Osteoblast (primary cell): Measurements from ENCODE around the gene ZP3. TPM values are rescaled to one million over a fixed set of nuclear protein-coding genes. Genes with fewer than 3 reads are reported as not detected.
"Not testable (repeated sequence)": the region's sequence is repeated elsewhere in the genome, so short reads cannot be mapped to it uniquely, and the experiment has no call there.

ENCODE experiments used
- DNase-seq: peaks from one replicate; pipeline ENCODE4 v3.0.0; 2011; ENCODE audit warnings: low spot score, mixed read lengths; ENCODE audit not compliant: insufficient read length; ENCODE audit errors: missing footprints
- H2AFZ ChIP-seq: 2 replicates; pipeline ENCODE4 v1.6.0; 2011; ENCODE audit warnings: mild to moderate bottlenecking, low read length
- H3K27ac ChIP-seq: 2 replicates; pipeline ENCODE4 v1.5.1; 2011; ENCODE audit warnings: mild to moderate bottlenecking, low read depth, low read length, moderate library complexity
- H3K27me3 ChIP-seq: 2 replicates; pipeline ENCODE4 v1.6.0; 2012; ENCODE audit warnings: mild to moderate bottlenecking, control low read depth, inconsistent platforms, low read length, moderate library complexity; ENCODE audit not compliant: insufficient read depth
- H3K36me3 ChIP-seq: 2 replicates; pipeline ENCODE4 v1.5.1; 2011; ENCODE audit warnings: mild to moderate bottlenecking, low read length, control low read depth, moderate library complexity; ENCODE audit not compliant: insufficient read depth
- H3K4me1 ChIP-seq: 2 replicates; pipeline ENCODE4 v1.5.1; 2011; ENCODE audit warnings: mild to moderate bottlenecking, low read length, control low read depth, moderate library complexity; ENCODE audit not compliant: insufficient read depth
- H3K4me2 ChIP-seq: 2 replicates; pipeline ENCODE4 v1.6.0; 2011; ENCODE audit warnings: mild to moderate bottlenecking, low read length; ENCODE audit not compliant: insufficient read depth
- H3K4me3 ChIP-seq: fragments of 200-600 bp; sonication (generic); 3 replicates; pipeline ENCODE4 v1.5.1; 2012; ENCODE audit warnings: mild to moderate bottlenecking, low read length, inconsistent platforms; ENCODE audit not compliant: insufficient read depth
- H3K79me2 ChIP-seq: 2 replicates; pipeline ENCODE4 v1.6.0; 2012; ENCODE audit warnings: mild to moderate bottlenecking, low read length, control low read depth, inconsistent platforms; ENCODE audit not compliant: insufficient read depth
- H3K9me3 ChIP-seq: 2 replicates; pipeline ENCODE4 v1.5.1; 2011; ENCODE audit warnings: low read depth, low read length, control low read depth
- H4K20me1 ChIP-seq: 2 replicates; pipeline ENCODE4 v1.6.0; 2012; ENCODE audit warnings: mild to moderate bottlenecking, low read length, control low read depth; ENCODE audit not compliant: insufficient read depth
- CTCF ChIP-seq: IDR thresholded peaks from 2 replicates; pipeline ENCODE4 v1.5.1; 2011; ENCODE audit warnings: mild to moderate bottlenecking, low read depth, low read length, moderate library complexity; ENCODE audit errors: extremely low read depth
- total RNA-seq: library from RNA; depleted of rRNA; stranded (reverse); fragments of >200 nt; gene quantifications from 2 replicates; pipeline ENCODE4 v1.2.3, GENCODE V29; 2012

The ZP3 gene
- total RNA-seq, 1 donor: 6.2 TPM

- H3K36me3 ChIP-seq: no peaks in the 10 kb centered on the region
- TF ChIP-seq CTCF: no peak
- peaks cover 11% of the 10 kb centered on the region for H3K4me1 ChIP-seq
- H3K4me2 ChIP-seq: no peak overlapping the region
- no peaks in the 10 kb centered on the region for H3K9me3 ChIP-seq
- H2AFZ ChIP-seq: peak overlapping the region; percentile 49
- no peak overlapping the region for H3K27ac ChIP-seq
- H3K27me3 ChIP-seq: no peaks in the 10 kb centered on the region
- peak; percentile 55 for DNase-seq
- H3K79me2 ChIP-seq: no peaks in the 10 kb centered on the region
- H3K4me3 ChIP-seq: no peak overlapping the region
- no peaks in the 10 kb centered on the region for H4K20me1 ChIP-seq
Observed at GRCh38 chr7:76395965-76396726, 28.6 kb upstream of the ZP3 start.

GRCh38 chr7:76396864-76397263 is 27.9 kb upstream of the ZP3 start:
- no peak for TF ChIP-seq CTCF
- Histone ChIP-seq H3K27me3 (no peaks in the 10 kb centered on the region), H3K4me2 (peak overlapping the region; percentile 83), H3K36me3 (no peaks in the 10 kb centered on the region), H3K9me3 (no peaks in the 10 kb centered on the region), H3K79me2 (no peaks in the 10 kb centered on the region), H4K20me1 (no peaks in the 10 kb centered on the region), H2AFZ (peak overlapping the region; percentile 24), H3K27ac (no peak overlapping the region), H3K4me1 (peaks cover 11% of the 10 kb centered on the region), H3K4me3 (peak overlapping the region; percentile 72)
- no peak for DNase-seq

- TF ChIP-seq CTCF: no peak
- H3K4me3 ChIP-seq: peak overlapping the region; percentile 72
- H3K4me1 ChIP-seq: peaks cover 11% of the 10 kb centered on the region
- H3K27ac ChIP-seq: no peak overlapping the region
- H3K79me2 ChIP-seq: no peaks in the 10 kb centered on the region
- H3K27me3 ChIP-seq: no peaks in the 10 kb centered on the region
- H3K36me3 ChIP-seq: no peaks in the 10 kb centered on the region
- H3K4me2 ChIP-seq: peak overlapping the region; percentile 83
- no peaks in the 10 kb centered on the region for H3K9me3 ChIP-seq
- peak overlapping the region; percentile 89 for H2AFZ ChIP-seq
- no peaks in the 10 kb centered on the region for H4K20me1 ChIP-seq
- DNase-seq: peak; percentile 96
Observed at GRCh38 chr7:76397409-76398183, 27.2 kb upstream of the ZP3 start.

DNA sequence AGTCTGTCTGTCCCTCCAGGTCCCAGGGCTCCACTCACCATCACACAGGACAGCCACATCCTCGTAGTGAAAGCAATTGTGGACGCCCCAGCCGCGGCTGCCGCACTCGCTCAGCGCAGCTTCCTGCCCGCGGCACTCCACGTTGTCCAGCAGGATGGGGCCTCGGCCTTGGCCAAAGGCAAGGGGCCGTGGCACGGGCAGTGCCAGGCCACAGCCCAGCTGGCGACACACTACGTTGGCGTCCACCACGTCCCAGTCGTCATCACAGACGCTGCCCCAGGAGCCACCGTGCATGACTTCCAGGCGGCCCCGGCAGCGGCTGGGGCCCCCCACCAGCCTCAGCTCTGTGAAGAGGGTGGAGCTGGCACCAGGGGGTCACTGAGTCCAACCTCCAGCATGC is 24.5 kb upstream of the ZP3 start:
- Histone ChIP-seq H3K27me3 (no peaks in the 10 kb centered on the region), H2AFZ (no peak overlapping the region), H3K79me2 (no peaks in the 10 kb centered on the region), H3K4me2 (no peak overlapping the region), H3K9me3 (no peaks in the 10 kb centered on the region), H4K20me1 (no peaks in the 10 kb centered on the region), H3K4me1 (peaks cover 8% of the 10 kb centered on the region), H3K27ac (no peak overlapping the region), H3K36me3 (no peaks in the 10 kb centered on the region), H3K4me3 (no peak overlapping the region)
- peak; percentile 45 for DNase-seq
- TF ChIP-seq CTCF: no peak

GRCh38 chr7:76403097-76403496 is 21.7 kb upstream of the ZP3 start:
- not testable (repeated sequence) for H3K9me3 ChIP-seq, H3K4me3 ChIP-seq, H3K36me3 ChIP-seq, H3K4me1 ChIP-seq, H3K79me2 ChIP-seq, H3K27me3 ChIP-seq, H2AFZ ChIP-seq, H4K20me1 ChIP-seq, H3K4me2 ChIP-seq, H3K27ac ChIP-seq
- peak; percentile 50 for DNase-seq
